Heart left ventricle (tissue), 16 donors: Measurements from ENCODE around the gene FUS. TPM values are rescaled to one million over a fixed set of nuclear protein-coding genes. Genes with fewer than 3 reads are reported as not detected.

Source experiments
- ATAC-seq, 4 donors: fragments of 200-7000 bp; cut with Tn5 transposase; one replicate each; pipeline ENCODE4 v1.9.1; 2020 to 2022; ENCODE audit warnings: moderate library complexity in 4 of 4, mild to moderate bottlenecking in 3 of 4, moderate number of reproducible peaks in 1 of 4
- DNase-seq, 5 donors: peaks; one replicate each; pipeline ENCODE4 v3.0.0-alpha.2; 2020
- H3K27ac ChIP-seq, 12 donors: fragments of 200-600 bp; sonication (generic) in 4 of 12; one replicate each; pipeline versions ENCODE4 v1.5.0 to v1.8.0; 2016 to 2022; ENCODE audit warnings: mild to moderate bottlenecking in 2 of 12
- H3K27me3 ChIP-seq, 9 donors: fragments of 200-600 bp; sonication (generic) in 2 of 9; one replicate each; pipeline versions ENCODE4 v1.5.1 to v1.8.0; 2016 to 2022; ENCODE audit warnings: mild to moderate bottlenecking in 3 of 9
- H3K36me3 ChIP-seq, 9 donors: fragments of 200-600 bp; sonication (generic) in 2 of 9; one replicate each; pipeline versions ENCODE4 v1.5.0 to v1.8.0; 2018 to 2022; ENCODE audit warnings: mild to moderate bottlenecking in 2 of 9
- H3K4me1 ChIP-seq, 12 donors: fragments of 200-600 bp; sonication (generic) in 4 of 12; one replicate each; pipeline versions ENCODE4 v1.5.0 to v1.8.0; 2016 to 2022; ENCODE audit warnings: mild to moderate bottlenecking in 3 of 12
- H3K4me3 ChIP-seq, 12 donors: fragments of 200-600 bp; sonication (generic) in 4 of 12; one replicate each; pipeline versions ENCODE4 v1.5.0 to v1.8.0; 2017 to 2022; ENCODE audit warnings: mild to moderate bottlenecking in 9 of 12, moderate library complexity in 4 of 12
- H3K9me3 ChIP-seq, 12 donors: fragments of 200-600 bp; sonication (generic) in 4 of 12; one replicate each; pipeline versions ENCODE4 v1.5.0 to v1.8.0; 2016 to 2022; ENCODE audit warnings: mild to moderate bottlenecking in 1 of 12
- POLR2A ChIP-seq, 2 donors: fragments of 450-650 bp; IDR thresholded peaks; one replicate each; pipeline ENCODE4 v1.6.1; 2017; ENCODE audit warnings: antibody characterized with exemption in 2 of 2, mild to moderate bottlenecking in 2 of 2, moderate library complexity in 2 of 2
- WGBS, 4 donors: extraction: QIAGEN DNeasy Blood & Tissue Kit in 2 of 4; methylation state at CpG; one replicate each; pipeline versions ENCODE4 v1.1.5 to v1.1.7; 2013 to 2018; 5-methylcytosine and 5-hydroxymethylcytosine counted together
- intact Hi-C, 10 donors: fragments of 100-400 bp; cut with DNase I; formaldehyde crosslinking; loops; one replicate each; pipeline versions ENCODE4 v1.11.1 to v1.14.2; 2022
- polyA plus RNA-seq, 2 donors: library from polyadenylated mRNA; stranded (reverse); fragments of 200-250 nt; gene quantifications; one replicate each; pipeline ENCODE4 v1.2.3, GENCODE V29; 2013
- total RNA-seq, 9 donors: library from RNA; depleted of rRNA in 2 of 9; stranded (reverse); fragments of >200 nt in 2 of 9; fragmentation: NEBNext Ultra II Directional in 3 of 9; extraction: Animal tissue kit (Norgen Biotek cat#: 25700) in 3 of 9; gene quantifications; one replicate each; pipeline versions ENCODE4 v1.1.0 to v1.2.4, GENCODE V29; 2016 to 2023
- TF ChIP-seq, protein P1 (sequence below), 12 donors: fragments of 200-600 bp; sonication (generic) in 4 of 12; IDR thresholded peaks; one replicate each; pipeline versions ENCODE4 v1.5.0 to v1.8.0; 2018 to 2022; ENCODE audit warnings: antibody characterized with exemption in 12 of 12, mild to moderate bottlenecking in 5 of 12
- donor health status: ischemic (EF 13 %, LVEDD 7.1; RV severe dilation, severe dysfunction).
- donor health status: healthy with polysubstance abuse.
- donor health status: DM: no; HTN: yes; CAD: no.
- donor health status: DM: no; HTN: no; CAD: no.
- donor health status: ischemic (EF 25% LVEDD 6.9; RV normal size, moderate dysfunction).
- donor health status: ischemic (EF 25% LVEDD 5.7; RV mildly dilated, moderate dysfunction).
- donor health status: healthy.
- donor health status: DM: yes; HTN: yes; CAD: no.
- donor health status: ischemic (EF 35%, LVEDD 5.7; RV mildly dilated, moderate dysfunction).
- donor health status: nonischemic (EF 11% LVEDD 7.7; RV severe dilation, severe dysfunction).
- donor health status: DM: yes; HTN: yes; CAD: no.
- donor health status: PGD.
- donor health status: ischemic (EF 29% LVEDD 5.4; RV normal size, mild dysfunction).
- donor health status: nonischemic (EF 23%, LVEDD 6.1; RV moderate dilation, normal function).

Gene FUS
- total and polyA plus RNA-seq, 11 donors: 20.3 to 213 (median 127) TPM

DNA sequence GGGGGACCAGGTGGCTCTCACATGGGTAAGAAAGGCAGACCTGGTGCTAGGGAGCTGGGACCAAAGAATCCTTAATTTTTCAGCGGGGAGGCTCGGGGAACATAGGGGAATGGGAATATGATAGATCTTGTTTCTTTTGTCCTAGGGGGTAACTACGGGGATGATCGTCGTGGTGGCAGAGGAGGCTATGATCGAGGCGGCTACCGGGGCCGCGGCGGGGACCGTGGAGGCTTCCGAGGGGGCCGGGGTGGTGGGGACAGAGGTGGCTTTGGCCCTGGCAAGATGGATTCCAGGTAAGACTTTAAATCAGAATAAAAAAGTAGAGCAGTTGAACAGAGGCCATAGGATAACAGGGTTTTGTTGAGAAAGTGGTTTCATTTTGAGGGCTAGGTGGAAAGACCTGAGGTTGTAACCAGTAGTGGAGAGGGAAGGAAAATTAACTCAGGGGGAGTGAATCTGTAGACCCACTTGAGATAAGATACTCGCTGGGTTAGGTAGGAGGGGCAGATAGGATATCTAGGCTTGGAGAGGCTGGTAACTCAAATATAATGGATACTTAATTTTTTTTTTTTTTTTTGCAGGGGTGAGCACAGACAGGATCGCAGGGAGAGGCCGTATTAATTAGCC, 11.0 kb downstream of the FUS start:
- Histone ChIP-seq H3K36me3 (peaks cover 14 to 100% (median 100%) of the 10 kb centered on the region in 9 donors), H3K4me3 (no peak overlapping the region), H3K27me3 (no peaks in the 10 kb centered on the region), H3K27ac (no peak overlapping the region), H3K9me3 (no peaks in the 10 kb centered on the region), H3K4me1 (peaks cover 0 to 11% (median 0%) of the 10 kb centered on the region in 12 donors)
- ATAC-seq (no peak), DNase-seq (no peak)
- intact Hi-C loops: loop anchor here in 1 of 10 donors (10.0 kb wide), 1 partner anchor 234 kb away; the partner anchor contains the start of gene COX6A2
- TF ChIP-seq POLR2A (IDR thresholded peaks at IDR 0.05): no peak
- TF ChIP-seq, protein P1, sequence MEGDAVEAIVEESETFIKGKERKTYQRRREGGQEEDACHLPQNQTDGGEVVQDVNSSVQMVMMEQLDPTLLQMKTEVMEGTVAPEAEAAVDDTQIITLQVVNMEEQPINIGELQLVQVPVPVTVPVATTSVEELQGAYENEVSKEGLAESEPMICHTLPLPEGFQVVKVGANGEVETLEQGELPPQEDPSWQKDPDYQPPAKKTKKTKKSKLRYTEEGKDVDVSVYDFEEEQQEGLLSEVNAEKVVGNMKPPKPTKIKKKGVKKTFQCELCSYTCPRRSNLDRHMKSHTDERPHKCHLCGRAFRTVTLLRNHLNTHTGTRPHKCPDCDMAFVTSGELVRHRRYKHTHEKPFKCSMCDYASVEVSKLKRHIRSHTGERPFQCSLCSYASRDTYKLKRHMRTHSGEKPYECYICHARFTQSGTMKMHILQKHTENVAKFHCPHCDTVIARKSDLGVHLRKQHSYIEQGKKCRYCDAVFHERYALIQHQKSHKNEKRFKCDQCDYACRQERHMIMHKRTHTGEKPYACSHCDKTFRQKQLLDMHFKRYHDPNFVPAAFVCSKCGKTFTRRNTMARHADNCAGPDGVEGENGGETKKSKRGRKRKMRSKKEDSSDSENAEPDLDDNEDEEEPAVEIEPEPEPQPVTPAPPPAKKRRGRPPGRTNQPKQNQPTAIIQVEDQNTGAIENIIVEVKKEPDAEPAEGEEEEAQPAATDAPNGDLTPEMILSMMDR (IDR thresholded peaks at IDR 0.05): no peak
- WGBS, 4 donors: 90 to 93% (median 92%) methylated on average over 17 of the region's 17 CpGs

DNA sequence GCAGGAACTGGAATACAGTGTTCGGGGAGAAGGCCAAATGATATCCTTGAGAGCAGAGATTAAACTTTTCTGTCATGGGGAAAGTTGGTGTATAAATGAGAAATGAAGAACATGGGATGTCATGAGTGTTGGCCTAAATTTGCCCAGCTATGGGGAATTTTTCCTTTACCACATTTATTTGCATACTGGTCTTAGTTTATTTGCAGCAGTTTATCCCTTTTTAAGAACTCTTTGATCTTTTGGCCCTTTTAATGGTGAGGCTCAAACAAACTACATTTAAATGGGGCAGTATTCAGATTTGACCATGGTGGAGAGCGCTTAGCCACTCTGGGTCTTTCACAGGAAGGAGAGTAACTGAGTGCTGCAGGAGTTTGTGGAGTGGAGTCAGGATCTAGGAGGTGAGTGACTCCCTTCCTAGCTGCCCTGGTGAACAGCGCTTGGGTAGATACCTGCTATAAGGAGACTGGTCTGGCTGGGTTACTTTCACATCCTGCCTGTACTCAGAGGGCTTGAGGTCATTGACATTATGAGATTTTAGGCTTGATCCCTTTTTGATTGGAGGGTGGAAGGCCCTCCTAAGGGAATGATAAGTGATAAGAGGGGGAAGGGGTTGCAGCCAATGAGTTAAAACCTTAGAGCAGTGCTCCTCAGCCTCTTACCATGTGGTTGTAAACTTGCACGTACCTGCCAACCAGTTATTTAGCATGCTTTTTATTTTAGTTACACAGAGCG, 11.9 kb downstream of the FUS start:
- DNase-seq (no peak), ATAC-seq (no peak)
- 79 to 83% (median 81%) methylated on average over 5 of the region's 5 CpGs for WGBS, 4 donors
- no peak overlapping the region for H3K4me3 ChIP-seq
- no peak overlapping the region for H3K27ac ChIP-seq
- H3K4me1 ChIP-seq: peaks cover 0 to 4% (median 0%) of the 10 kb centered on the region in 12 donors
- intact Hi-C loops: loop anchor here in 1 of 10 donors (10.0 kb wide), 1 partner anchor 233 kb away; the partner anchor contains the start of gene COX6A2
- no peaks in the 10 kb centered on the region for H3K27me3 ChIP-seq
- TF ChIP-seq, protein P1 (IDR thresholded peaks at IDR 0.05): no peak
- TF ChIP-seq POLR2A (IDR thresholded peaks at IDR 0.05): no peak
- H3K36me3 ChIP-seq: peaks cover 12 to 100% (median 100%) of the 10 kb centered on the region in 9 donors
- no peaks in the 10 kb centered on the region for H3K9me3 ChIP-seq

DNA sequence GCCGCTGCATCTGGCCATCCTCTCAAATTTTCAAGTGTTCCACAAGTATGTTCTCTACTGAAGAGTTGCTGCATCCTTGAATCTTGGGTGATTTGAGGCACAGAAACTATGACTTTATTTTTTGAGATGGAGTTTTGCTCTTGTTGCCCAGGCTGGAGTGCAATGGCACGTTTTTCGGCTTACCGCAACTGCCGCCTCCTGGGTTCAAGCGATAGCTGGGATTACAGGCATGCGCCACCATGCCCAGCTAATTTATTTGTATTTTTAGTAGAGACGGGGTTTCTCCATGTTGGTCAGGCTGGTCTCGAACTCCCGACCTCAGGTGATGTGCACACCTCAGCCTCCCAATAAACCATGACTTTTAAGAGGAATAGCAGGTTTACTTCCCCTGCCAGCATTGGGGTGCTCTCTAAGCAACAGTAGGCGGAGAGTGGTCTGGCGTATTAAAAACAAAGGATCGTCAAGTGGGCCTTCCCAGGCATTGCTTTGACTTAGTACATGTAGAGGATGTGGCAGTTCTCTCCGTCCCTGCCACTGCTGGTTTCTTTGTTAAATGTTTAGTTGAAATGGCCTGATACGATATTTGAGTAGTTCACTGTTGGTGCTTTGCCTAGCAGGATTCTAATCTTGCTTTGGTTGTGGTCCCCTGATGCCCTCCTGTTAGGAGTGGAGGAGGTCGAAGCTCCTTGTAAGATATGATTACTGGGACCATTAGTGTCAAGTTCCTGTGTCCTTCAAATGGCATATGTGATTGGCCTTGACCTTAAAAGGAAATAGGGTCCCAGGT, 13.1 kb downstream of the FUS start:
- intact Hi-C loops: loop anchor here in 1 of 10 donors (10.0 kb wide), 1 partner anchor 232 kb away; the partner anchor contains the start of gene COX6A2
- DNase-seq (no peak), ATAC-seq (no peak)
- Histone ChIP-seq H3K36me3 (peaks cover 11 to 100% (median 93%) of the 10 kb centered on the region in 9 donors), H3K27ac (no peak overlapping the region), H3K27me3 (no peaks in the 10 kb centered on the region), H3K4me1 (peaks cover 0 to 4% (median 0%) of the 10 kb centered on the region in 12 donors), H3K9me3 (no peaks in the 10 kb centered on the region), H3K4me3 (no peak overlapping the region)
- WGBS, 4 donors: 87 to 92% (median 92%) methylated on average over 16 of the region's 16 CpGs
- TF ChIP-seq, protein P1 (IDR thresholded peaks at IDR 0.05): no peak
- no peak for TF ChIP-seq POLR2A (IDR thresholded peaks at IDR 0.05)
